ENCODE measurements around the gene PAX5. TPM values are rescaled to one million over a fixed set of nuclear protein-coding genes. Genes with fewer than 3 reads are reported as not detected.
"Not testable (repeated sequence)": the region's sequence is repeated elsewhere in the genome, so short reads cannot be mapped to it uniquely, and the experiment has no call there.

The PAX5 gene
- total RNA-seq, 2 experiments from 2014 or later = 0.95 to 1.1 TPM

GRCh38 chr9:37060833-37061232, 26.8 kb upstream of the PAX5 start:
- Mint-ChIP-seq H3K27me3 (peaks cover 23% of the 10 kb centered on the region), H3K9me3 (no peaks in the 10 kb centered on the region), H3K36me3 (ENCODE audit: low read depth) (no peaks in the 10 kb centered on the region), H3K4me1 (ENCODE audit: low read depth) (no peaks in the 10 kb centered on the region), H3K27ac (no peak overlapping the region), H3K4me3 (no peak overlapping the region)
- intact Hi-C loops (cut with micrococcal nuclease) = no loop called here
- POLR2A ChIA-PET = no interaction called here
- DNase-seq = no peak
- TF ChIP-seq CTCF (IDR thresholded peaks at IDR 0.05) = no peak
- no peak for ATAC-seq
- CTCF ChIA-PET = no interaction called here

GRCh38 chr9:37056046-37056920, 22.2 kb upstream of the PAX5 start:
- CTCF ChIA-PET = no interaction called here
- TF ChIP-seq CTCF (IDR thresholded peaks at IDR 0.05) = no peak
- peaks cover 32% of the 10 kb centered on the region for H3K27me3 Mint-ChIP-seq

GRCh38 chr9:37054363-37054720, 20.3 kb upstream of the PAX5 start:
- POLR2A ChIA-PET; H3K9me3 Mint-ChIP-seq; H3K4me1 Mint-ChIP-seq (ENCODE audit: low read depth); ATAC-seq; DNase-seq; H3K36me3 Mint-ChIP-seq (ENCODE audit: low read depth); CTCF ChIA-PET; H3K27ac Mint-ChIP-seq; H3K4me3 Mint-ChIP-seq; intact Hi-C loops (cut with micrococcal nuclease): not testable (repeated sequence)
- H3K27me3 Mint-ChIP-seq = peaks cover 37% of the 10 kb centered on the region

More at GRCh38 chr9:37056046-37056920, 22.2 kb upstream of the PAX5 start:
- Mint-ChIP-seq H3K36me3 (ENCODE audit: low read depth) (no peaks in the 10 kb centered on the region), H3K9me3 (no peaks in the 10 kb centered on the region), H3K27ac (no peak overlapping the region), H3K4me3 (no peak overlapping the region), H3K4me1 (ENCODE audit: low read depth) (no peaks in the 10 kb centered on the region)
- intact Hi-C loops (cut with micrococcal nuclease) = no loop called here
- ATAC-seq (no peak), DNase-seq (no peak)
- POLR2A ChIA-PET = no interaction called here

GRCh38 chr9:37053684-37054362, 19.8 kb upstream of the PAX5 start:
- POLR2A ChIA-PET = no interaction called here
- no peak overlapping the region for H3K4me3 Mint-ChIP-seq
- H3K36me3 Mint-ChIP-seq (ENCODE audit: low read depth) = no peaks in the 10 kb centered on the region
- TF ChIP-seq CTCF (IDR thresholded peaks at IDR 0.05) = no peak
- no peak for DNase-seq
- no peak overlapping the region for H3K27ac Mint-ChIP-seq
- intact Hi-C loops (cut with micrococcal nuclease) = no loop called here
- no peaks in the 10 kb centered on the region for H3K4me1 Mint-ChIP-seq (ENCODE audit: low read depth)
- H3K27me3 Mint-ChIP-seq = peaks cover 37% of the 10 kb centered on the region
- no peaks in the 10 kb centered on the region for H3K9me3 Mint-ChIP-seq
- no peak for ATAC-seq
- CTCF ChIA-PET = no interaction called here

- no peak overlapping the region for H3K4me3 Mint-ChIP-seq
- ChIA-PET POLR2A (interaction anchor here (1.0 kb wide), 1 partner anchor 20 kb away, joined by 3 read pairs; no protein-coding TSS in a partner anchor), CTCF (no interaction called here)
- H3K4me1 Mint-ChIP-seq (ENCODE audit: low read depth) = no peaks in the 10 kb centered on the region
- DNase-seq (no peak), ATAC-seq (no peak)
- H3K27ac Mint-ChIP-seq = no peak overlapping the region
- no peaks in the 10 kb centered on the region for H3K36me3 Mint-ChIP-seq (ENCODE audit: low read depth)
- H3K9me3 Mint-ChIP-seq = no peaks in the 10 kb centered on the region
- intact Hi-C loops (cut with micrococcal nuclease) = no loop called here
- no peak for TF ChIP-seq CTCF (IDR thresholded peaks at IDR 0.05)
- peaks cover 25% of the 10 kb centered on the region for H3K27me3 Mint-ChIP-seq
These were observed 12.6 kb upstream of the PAX5 start for GRCh38 chr9:37046683-37047082.
